GM21381 (cell line): Measurements from ENCODE around the gene GRID1.

Experiments
- ATAC-seq: cut with Tn5 transposase; IDR thresholded peaks from one replicate; pipeline ENCODE4 v1.9.1; 2021; ENCODE audit warnings: mild to moderate bottlenecking, moderate library complexity; ENCODE audit not compliant: unreplicated experiment

The GRID1 gene

DNA sequence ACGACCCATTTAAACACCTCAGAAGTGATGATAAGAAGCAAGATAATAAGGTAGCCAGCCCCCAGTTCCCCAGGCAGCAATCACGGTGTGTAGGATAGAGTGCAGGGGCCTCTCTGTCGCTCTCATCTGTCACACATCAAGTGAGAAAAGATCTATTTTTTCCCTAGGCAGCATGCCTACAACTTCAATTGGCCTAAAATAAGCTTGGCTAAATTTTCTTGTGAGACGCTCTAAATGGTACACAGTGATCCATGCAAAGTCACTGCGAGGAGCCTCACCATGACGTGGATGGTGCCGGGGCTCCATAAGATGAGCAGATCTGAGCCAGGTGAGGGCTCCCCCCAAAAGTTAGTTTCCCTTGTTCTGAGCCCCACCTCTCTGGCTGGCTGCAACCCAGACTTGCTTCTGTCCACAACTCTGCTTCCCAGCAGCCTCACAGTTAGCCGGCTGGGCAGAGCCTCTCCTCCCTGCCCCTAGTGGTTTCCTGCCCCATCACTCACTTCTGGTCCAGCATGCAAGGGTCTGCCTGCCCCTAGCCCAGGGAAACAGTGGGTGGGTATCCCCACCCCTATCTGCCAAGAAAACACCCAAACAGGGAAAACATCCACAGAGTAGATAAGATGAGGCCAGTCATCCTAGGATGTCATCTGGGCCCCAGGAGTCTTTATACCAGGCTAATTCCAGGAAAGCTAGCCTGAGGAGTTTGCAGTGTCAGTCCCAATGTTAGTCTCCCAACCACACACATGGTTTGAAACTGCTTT is 342.1 kb downstream of the GRID1 start:
- ATAC-seq: no peak

GRCh38 chr10:86023931-86024280 is 342.7 kb downstream of the GRID1 start:
- no peak for ATAC-seq

GRCh38 chr10:86023336-86023735 is 343.3 kb downstream of the GRID1 start:
- no peak for ATAC-seq

DNA sequence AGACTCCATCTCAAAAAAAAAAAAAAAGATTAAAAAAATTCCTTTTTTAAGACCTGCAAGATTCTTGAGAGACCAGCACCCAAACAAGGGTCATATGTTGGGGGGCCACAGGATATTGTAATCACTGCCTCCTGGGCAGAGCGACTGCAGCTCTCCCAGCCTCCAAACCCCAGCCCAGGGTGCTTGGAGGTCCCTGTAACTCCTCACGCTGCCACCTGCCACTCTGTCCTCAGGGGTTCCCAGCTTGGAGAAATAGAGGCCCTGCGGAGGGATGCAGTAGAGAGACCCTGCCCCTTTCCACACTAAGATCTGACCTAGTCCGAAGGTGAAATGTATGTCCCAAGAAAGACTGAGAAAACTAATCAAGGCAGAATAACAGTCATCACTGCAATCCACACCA is 343.7 kb downstream of the GRID1 start:
- ATAC-seq: no peak

- no peak for ATAC-seq
Measured at GRCh38 chr10:86020134-86020533, 346.5 kb downstream of the GRID1 start.

DNA sequence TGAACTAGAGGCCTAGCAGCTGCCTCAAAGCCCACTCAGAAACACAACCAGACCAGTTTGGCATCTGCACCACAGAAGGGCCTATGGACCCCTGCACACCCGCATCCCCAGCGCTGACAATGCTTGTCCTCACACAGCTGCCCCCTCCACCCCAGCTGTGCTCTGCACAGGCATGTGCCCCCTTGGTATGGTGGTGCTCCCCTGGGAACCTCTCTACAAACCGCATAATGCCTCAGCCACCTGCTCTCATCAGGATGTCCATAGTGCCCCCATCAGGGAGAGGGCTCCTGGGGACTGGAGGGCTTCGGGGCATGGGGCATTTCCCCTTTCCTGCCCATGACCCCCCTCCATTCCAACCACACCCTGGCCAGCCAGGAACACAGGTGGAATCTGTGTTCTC is 347.5 kb downstream of the GRID1 start:
- ATAC-seq: no peak

- no peak for ATAC-seq
Measured at GRCh38 chr10:86018735-86019058, 347.9 kb downstream of the GRID1 start.

DNA sequence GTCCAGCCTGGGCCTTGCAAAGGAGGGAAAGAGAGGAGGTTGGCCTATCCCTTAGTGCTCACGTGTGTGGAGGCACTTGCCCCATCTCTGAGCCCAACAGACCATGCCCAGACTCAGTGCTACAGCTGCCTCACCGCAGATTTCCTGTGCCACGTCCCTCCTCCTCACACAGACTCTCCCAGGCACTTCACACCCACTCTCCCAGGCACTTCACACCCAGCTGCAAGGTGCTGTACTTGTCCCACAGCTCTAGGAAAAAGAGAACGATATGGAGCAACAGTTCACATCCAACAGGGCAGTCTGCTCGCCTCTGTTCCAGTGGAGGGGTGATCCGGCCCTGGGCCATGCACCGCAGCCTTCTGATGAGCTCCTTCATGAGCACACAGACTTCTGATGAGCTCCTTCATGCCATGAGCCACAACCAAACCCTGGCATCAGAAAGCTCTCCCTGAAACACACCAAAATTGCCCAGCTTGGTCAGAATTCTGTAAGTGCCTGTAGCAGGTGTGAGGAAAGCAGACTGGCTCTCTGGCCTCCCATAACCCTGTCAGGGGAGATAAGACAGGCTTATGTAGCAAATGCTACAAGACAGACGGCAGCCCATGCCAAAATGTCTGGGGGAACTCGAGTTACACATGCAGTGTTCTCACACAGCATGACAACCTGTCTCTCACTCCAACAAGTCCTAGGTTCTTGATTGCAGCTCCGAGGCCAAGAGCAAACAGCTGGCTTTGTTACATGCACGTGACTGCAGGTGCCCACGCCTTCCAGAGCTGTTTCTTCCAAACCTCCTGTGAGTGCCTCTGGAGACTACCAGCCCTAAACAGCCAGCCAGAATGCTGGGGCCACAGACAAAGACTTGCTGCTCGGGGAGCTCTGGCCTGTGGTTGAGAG is 348.5 kb downstream of the GRID1 start:
- peak; percentile 72 for ATAC-seq

DNA sequence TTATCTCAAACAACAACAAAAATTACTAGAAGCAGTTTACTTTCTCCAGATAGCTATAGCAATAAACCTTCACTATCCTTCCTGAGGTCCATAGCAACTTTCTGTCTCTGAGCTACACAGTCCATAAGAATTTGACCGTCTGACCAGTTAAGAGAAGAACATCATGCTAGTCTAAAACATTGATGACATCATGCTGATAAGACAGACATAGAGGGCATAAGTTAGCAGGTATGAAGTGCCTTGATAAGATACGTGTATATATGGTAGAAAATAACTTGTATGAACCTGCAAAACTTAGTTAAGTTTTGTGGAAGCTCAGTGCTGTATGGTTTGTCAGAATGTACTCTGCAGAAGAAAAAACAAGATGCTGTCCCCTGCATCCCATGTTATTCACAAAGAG is 353.0 kb downstream of the GRID1 start:
- no peak for ATAC-seq

DNA sequence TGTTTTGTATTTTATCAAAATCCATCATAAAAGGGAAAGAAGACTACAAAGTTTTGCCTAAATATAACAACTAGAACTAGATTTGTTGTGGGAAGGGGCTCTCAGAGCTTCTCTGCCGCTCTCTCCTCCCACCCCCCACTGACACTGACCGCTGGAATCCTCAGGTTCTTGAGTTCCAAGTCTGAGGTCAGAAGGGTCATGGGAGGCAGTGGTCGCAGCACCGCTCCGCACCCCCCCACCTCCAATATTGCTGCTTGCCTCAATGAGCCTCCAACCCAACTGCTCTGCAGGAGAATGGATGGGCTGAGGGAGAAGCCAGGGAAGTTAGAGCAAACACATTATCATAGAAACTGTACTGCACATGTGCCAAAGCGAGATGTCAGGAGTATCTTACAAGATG is 359.4 kb downstream of the GRID1 start:
- no peak for ATAC-seq

- ATAC-seq: no peak
Measured at GRCh38 chr10:86004337-86004736, 362.3 kb downstream of the GRID1 start.

DNA sequence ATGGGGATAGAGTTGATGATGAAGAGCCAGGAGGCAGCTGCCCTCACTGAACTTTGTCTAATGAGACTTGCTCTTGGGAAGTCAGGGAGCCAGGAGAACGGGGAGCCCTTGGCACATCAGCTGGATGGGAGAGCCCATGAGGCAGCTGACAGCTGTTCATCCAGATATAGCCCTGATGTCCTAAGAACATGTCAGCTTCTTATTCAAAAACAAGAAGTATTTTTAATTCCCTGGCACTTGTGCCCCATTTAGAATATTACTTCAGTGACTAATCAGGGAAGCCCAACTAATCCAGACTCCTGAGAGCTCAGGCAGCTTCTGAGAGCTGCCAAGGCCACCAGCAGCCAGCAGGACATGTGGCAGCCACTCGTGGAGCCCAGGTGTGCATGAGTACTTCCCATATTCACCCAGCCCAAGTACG is 363.4 kb downstream of the GRID1 start:
- ATAC-seq: no peak

DNA sequence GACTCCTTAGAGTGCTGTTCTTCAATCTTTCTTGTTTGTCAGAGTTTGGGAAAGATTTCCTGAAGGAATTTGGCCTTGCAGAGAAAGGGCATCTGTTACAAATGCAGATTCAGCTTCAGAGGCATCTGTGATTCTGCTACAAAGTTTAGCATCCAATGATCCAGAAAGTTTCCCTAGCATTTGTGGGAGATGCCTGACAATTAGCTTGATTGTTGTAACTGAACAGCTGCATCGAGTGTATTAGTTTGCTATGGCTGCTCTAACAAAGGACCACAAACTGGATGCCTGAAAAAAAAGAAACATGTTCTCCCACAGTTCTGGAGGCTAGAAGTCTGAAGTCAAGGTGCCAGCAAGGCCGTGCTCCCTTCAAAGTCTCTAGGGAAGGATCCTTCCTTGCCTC is 365.1 kb downstream of the GRID1 start:
- no peak for ATAC-seq

DNA sequence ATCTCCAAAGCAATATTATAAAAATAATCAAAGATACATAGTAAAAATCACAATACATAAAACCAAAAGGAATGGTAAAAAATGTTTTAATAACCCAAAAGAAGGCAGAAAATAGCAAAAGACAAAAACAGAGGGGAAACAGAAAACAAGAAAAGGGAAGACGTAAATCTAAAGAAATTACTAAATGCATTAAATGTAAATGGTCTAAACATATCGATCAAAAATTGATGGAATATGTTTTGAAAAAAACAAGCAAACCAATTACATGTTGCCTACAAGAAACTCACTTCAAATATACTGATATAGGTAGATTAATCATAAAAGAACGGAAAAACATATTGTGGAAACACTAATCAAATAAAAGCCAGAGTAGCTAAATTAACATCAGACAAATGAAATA is 369.1 kb downstream of the GRID1 start:
- ATAC-seq: no peak

- no peak for ATAC-seq
Measured at GRCh38 chr10:85995791-85996190, 370.8 kb downstream of the GRID1 start.

DNA sequence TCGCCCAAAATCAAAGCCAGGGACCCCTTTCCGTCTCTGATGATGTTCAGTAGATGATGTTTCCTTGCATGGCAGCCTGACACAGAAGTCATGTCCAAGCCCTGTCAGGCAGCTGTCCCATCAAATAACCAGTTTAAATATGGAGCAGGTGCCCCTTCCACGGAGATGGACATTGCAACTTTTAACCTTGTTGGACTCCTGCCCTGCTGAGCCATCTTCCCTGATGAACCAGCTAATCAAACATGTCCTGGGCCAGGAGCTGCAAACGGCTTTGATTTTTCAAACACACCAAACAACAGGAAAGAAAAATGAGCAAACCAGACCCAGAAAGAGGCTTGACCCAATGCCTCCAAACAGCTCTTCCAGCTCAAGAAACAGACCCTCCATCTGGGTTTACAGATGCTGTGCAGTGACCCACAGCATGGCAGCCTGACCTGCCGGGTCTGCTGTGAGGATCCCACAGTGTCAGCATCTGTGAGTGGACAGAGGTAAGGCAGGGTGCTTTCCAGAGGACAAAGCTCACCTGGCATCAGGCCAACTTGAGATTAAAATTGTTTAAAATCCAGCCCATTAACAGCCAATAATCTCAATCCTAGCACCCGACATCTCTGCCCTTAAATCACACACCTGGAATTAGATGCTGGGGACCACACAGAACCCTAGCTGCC is 372.6 kb downstream of the GRID1 start:
- no peak for ATAC-seq

DNA sequence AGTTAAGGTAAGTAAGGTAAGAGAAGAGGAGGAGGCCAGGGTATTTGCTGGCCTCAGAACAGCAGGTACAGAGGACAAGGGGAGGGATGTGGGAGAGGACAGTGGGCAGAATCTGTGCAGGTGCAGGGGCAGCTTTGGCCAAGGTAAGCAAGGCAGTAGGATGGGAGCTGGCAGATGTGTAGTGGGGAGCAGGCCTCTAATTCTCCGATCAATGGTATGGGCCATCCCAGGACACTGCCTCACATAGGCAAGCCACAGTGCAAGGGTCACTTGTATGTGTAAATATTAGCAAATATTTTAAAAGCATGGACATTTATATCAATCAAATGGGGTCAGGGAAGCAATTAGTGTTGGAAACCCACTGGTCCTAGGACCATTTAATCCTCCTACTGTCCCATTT is 373.5 kb downstream of the GRID1 start:
- no peak for ATAC-seq

DNA sequence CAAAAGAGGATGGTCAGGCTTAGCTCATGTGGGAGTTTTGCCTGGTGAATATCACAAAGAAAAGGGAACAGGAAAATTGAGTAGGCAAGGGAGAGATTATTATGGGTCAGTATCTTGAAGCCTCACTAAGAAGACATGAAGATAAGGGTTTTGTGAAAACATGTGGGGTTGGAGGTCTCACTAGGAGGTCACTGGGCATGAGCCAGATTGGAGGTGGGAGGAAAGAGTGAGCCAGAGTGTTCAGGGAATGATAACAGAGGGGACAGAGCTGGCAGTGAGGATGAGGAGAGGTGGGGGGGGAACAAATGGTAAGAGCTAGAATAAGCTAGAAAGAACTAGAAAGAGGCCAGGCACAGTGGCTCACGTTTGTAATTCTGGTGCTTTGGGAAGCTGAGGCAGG is 374.3 kb downstream of the GRID1 start:
- ATAC-seq: no peak

- ATAC-seq: no peak
Measured at GRCh38 chr10:85986777-85987176, 379.8 kb downstream of the GRID1 start.

DNA sequence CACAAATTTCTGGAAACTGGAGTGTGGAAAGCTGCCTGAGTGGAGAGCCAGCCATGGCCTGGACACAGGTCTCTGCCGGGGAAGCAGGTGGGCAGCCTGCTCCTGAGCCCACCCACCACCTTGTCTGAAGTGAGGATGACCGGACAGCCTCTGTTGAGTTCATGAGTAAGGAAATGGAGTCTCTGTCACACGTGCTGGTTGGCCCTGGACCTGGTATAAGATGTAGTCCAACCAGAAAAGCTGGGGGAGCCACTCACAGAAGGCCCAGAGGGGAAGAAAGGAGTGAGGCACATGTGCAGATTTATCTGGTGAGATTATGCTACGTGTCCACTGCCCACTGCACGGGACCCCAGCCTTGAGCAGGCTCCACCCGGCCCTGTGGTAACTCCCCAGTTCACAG is 383.5 kb downstream of the GRID1 start:
- ATAC-seq: no peak

GRCh38 chr10:85979598-85979997 is 387.0 kb downstream of the GRID1 start:
- ATAC-seq: no peak
